Neural crest cell (in vitro differentiated cells): Measurements from ENCODE around the gene PAQR7. TPM values are rescaled to one million over a fixed set of nuclear protein-coding genes. Genes with fewer than 3 reads are reported as not detected.

Source experiments
- DNase-seq: peaks from one replicate; pipeline ENCODE4 v3.0.0; 2021; ENCODE audit warnings: low read depth, mixed read lengths, low spot score
- H3K27ac Mint-ChIP-seq: one replicate; pipeline ENCODE4 v1.8.0; 2021; ENCODE audit warnings: mild to moderate bottlenecking, mixed read lengths; ENCODE audit not compliant: unreplicated experiment
- H3K27me3 Mint-ChIP-seq: 2 replicates; pipeline ENCODE4 v1.8.0; 2021; ENCODE audit warnings: low read depth, mild to moderate bottlenecking, mixed read lengths
- H3K36me3 Mint-ChIP-seq: 2 replicates; pipeline ENCODE4 v1.8.0; 2021; ENCODE audit warnings: low read depth, mild to moderate bottlenecking, mixed read lengths
- H3K4me1 Mint-ChIP-seq: 2 replicates; pipeline ENCODE4 v1.8.0; 2021; ENCODE audit warnings: mixed read lengths
- H3K4me3 Mint-ChIP-seq: one replicate; pipeline ENCODE4 v1.8.0; 2021; ENCODE audit warnings: mild to moderate bottlenecking, mixed read lengths
- H3K9me3 Mint-ChIP-seq: 2 replicates; pipeline ENCODE4 v1.8.0; 2021; ENCODE audit warnings: mixed read lengths
- total RNA-seq: library from RNA; stranded (reverse); gene quantifications from 2 replicates; pipeline ENCODE4 v1.2.1, GENCODE V29; 2021
- TF ChIP-seq, protein P1 (sequence below): fragments of 200-600 bp; sonication (generic); conservative IDR thresholded peaks from 2 replicates; pipeline ENCODE4 v1.5.0; 2021; ENCODE audit warnings: antibody characterized with exemption, mild to moderate bottlenecking

PAQR7 gene
- total RNA-seq, 1 donor from 2014 or later, result 12.7 TPM

DNA sequence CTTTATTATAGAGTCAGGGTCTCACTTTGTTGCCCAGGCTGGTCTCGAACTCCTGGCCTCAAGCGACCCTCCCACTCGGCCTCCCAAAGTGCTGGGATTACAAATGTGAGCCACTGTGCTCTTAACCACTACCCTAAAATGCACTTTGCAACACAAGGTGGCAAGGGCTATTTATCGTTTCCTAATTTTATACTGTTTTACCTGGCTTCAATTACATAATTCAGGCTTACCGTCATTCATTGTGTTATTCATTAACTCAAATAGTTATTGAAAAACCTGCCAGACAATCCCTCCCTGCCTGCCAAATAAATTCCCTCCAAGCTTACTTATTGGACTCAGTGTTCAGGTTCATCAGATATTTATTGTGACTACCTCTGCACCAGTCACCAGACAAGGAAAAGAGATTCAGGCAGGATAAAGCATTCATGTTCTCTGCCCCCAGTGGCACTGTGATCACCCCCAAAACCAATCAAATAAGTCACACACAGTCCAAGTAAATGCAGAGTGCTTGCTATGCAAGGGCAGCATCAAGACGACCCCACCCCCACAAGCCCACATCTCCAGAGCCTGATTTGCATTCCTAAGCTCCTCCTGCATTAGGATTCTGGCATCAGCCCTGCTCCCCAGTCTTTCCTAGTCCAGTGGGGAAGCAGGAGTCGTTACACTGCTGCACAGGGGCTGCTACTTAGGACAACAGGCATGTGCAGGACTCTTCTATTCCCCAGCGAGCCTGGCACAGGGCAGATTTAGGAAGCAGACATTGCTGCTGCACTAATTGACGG, 8.1 kb downstream of the PAQR7 start:
- no peak overlapping the region for H3K27ac Mint-ChIP-seq
- no peak overlapping the region for H3K4me3 Mint-ChIP-seq
- peaks cover 14% of the 10 kb centered on the region for H3K4me1 Mint-ChIP-seq
- TF ChIP-seq, protein P1, sequence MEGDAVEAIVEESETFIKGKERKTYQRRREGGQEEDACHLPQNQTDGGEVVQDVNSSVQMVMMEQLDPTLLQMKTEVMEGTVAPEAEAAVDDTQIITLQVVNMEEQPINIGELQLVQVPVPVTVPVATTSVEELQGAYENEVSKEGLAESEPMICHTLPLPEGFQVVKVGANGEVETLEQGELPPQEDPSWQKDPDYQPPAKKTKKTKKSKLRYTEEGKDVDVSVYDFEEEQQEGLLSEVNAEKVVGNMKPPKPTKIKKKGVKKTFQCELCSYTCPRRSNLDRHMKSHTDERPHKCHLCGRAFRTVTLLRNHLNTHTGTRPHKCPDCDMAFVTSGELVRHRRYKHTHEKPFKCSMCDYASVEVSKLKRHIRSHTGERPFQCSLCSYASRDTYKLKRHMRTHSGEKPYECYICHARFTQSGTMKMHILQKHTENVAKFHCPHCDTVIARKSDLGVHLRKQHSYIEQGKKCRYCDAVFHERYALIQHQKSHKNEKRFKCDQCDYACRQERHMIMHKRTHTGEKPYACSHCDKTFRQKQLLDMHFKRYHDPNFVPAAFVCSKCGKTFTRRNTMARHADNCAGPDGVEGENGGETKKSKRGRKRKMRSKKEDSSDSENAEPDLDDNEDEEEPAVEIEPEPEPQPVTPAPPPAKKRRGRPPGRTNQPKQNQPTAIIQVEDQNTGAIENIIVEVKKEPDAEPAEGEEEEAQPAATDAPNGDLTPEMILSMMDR, result no peak
- no peaks in the 10 kb centered on the region for H3K27me3 Mint-ChIP-seq
- DNase-seq, result no peak
- no peaks in the 10 kb centered on the region for H3K9me3 Mint-ChIP-seq
- H3K36me3 Mint-ChIP-seq, result peaks cover 10% of the 10 kb centered on the region

- Mint-ChIP-seq H3K36me3 (peaks cover 10% of the 10 kb centered on the region), H3K27me3 (no peaks in the 10 kb centered on the region), H3K4me3 (peak overlapping the region; percentile 45), H3K4me1 (peaks cover 24% of the 10 kb centered on the region), H3K9me3 (no peaks in the 10 kb centered on the region), H3K27ac (no peak overlapping the region)
- DNase-seq, result no peak
- TF ChIP-seq, protein P1, result no peak
Observed at GRCh38 chr1:25866288-25866687, 9.2 kb downstream of the PAQR7 start.

DNA sequence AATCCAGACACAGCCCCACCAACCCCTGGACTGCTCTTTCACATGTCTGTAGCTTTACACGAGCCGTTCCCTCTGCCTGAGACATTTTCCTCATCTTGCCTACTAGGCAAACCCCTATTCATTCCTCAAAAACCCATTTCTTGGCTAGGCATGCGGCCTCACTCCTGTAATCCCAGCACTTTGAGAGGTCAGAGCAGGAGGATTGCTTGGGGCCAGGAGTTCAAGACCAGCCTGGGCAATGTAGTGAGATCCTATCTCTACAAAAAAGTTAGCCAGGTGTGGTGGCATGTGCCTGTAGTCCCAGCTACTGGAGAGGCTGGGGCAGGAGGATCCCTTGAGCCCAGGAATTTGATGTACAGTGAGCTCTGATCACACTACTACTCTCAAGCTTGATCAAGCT, 11.1 kb downstream of the PAQR7 start:
- Mint-ChIP-seq H3K4me3 (peak overlapping the region; percentile 56), H3K36me3 (peaks cover 10% of the 10 kb centered on the region), H3K27ac (no peak overlapping the region), H3K27me3 (no peaks in the 10 kb centered on the region), H3K4me1 (peaks cover 36% of the 10 kb centered on the region), H3K9me3 (no peaks in the 10 kb centered on the region)
- TF ChIP-seq, protein P1, result no peak
- no peak for DNase-seq

GRCh38 chr1:25863486-25864262, 11.8 kb downstream of the PAQR7 start:
- TF ChIP-seq, protein P1, result no peak
- Mint-ChIP-seq H3K4me1 (peaks cover 42% of the 10 kb centered on the region), H3K27ac (no peak overlapping the region), H3K36me3 (peaks cover 10% of the 10 kb centered on the region), H3K4me3 (peak overlapping the region; percentile 56), H3K27me3 (no peaks in the 10 kb centered on the region), H3K9me3 (no peaks in the 10 kb centered on the region)
- no peak for DNase-seq

DNA sequence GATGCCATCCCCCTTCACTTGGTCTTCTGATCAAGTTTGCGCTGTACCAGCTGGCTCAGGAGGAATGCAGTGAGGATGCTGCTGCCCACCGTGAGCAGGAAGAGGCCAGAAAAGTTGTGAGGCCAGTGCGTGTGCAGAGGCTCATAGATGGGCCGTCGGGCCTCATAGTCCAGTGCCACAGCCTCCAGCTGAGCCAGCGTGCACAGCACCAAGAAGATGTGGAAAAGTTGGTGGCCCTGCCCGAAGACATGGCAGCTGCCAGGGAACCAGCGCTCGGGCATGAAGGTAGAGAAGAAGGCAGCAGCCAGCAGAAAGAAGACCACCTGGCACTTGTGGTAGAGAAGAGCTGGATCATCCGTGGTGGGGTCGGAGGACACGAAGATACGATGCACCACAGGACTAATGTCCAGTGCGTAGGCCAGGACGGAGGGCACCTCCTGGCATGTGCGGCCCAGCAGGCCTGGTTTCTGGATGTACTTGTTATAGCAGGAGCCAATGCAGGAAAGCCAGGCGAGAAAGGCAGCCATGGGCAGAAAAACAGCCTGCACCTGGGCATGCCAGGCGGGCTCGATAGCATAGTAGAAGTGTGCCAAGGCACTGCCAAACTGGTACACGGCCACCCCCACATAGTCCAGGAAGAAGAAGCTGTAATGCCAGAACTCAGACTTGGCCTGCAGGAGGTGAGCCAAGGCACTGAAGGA, 12.6 kb downstream of the PAQR7 start:
- no peak for DNase-seq
- Mint-ChIP-seq H3K9me3 (no peaks in the 10 kb centered on the region), H3K36me3 (peaks cover 10% of the 10 kb centered on the region), H3K27ac (peak overlapping the region; percentile 75), H3K4me1 (peaks cover 47% of the 10 kb centered on the region), H3K27me3 (no peaks in the 10 kb centered on the region), H3K4me3 (no peak overlapping the region)
- TF ChIP-seq, protein P1, result no peak
